Thyroid gland (tissue), 4 donors: Measurements from ENCODE around the gene MRPL22. TPM values are rescaled to one million over a fixed set of nuclear protein-coding genes. Genes with fewer than 3 reads are reported as not detected.
"Not testable (repeated sequence)": the region's sequence is repeated elsewhere in the genome, so short reads cannot be mapped to it uniquely, and the experiment has no call there.

Experiments
- DNase-seq, 2 donors: peaks; one replicate each; pipeline ENCODE4 v3.0.0-alpha.2; 2019
- H3K27ac ChIP-seq, 3 donors: fragments of 200-600 bp; sonication (generic); 1 replicate in 2 of 3; 2 replicates in 1 of 3; pipeline ENCODE4 v1.5.1; 2016 to 2019; ENCODE audit warnings: mild to moderate bottlenecking in 1 of 3, moderate library complexity in 1 of 3
- H3K27me3 ChIP-seq: fragments of 200-600 bp; sonication (generic); one replicate; pipeline ENCODE4 v1.5.1; 2019
- H3K36me3 ChIP-seq, 2 donors: fragments of 200-600 bp; sonication (generic); one replicate each; pipeline ENCODE4 v1.5.1; 2016 to 2019
- H3K4me1 ChIP-seq, 2 donors: fragments of 200-600 bp; sonication (generic); one replicate each; pipeline ENCODE4 v1.5.1; 2017 to 2019
- H3K4me3 ChIP-seq, 3 donors: fragments of 200-600 bp; sonication (generic); replicated peaks in 1 of 3; 1 replicate in 2 of 3; 2 replicates in 1 of 3; pipeline ENCODE4 v1.5.1; 2016; ENCODE audit warnings: mild to moderate bottlenecking in 1 of 3
- H3K9me3 ChIP-seq: fragments of 200-600 bp; sonication (generic); one replicate; pipeline ENCODE4 v1.5.1; 2017
- POLR2A ChIP-seq, 2 donors: fragments of 450-650 bp; IDR thresholded peaks; one replicate each; pipeline ENCODE4 v1.6.1; 2017; ENCODE audit warnings: antibody characterized with exemption in 2 of 2, mild to moderate bottlenecking in 2 of 2, moderate library complexity in 1 of 2
- WGBS, 2 donors: methylation state at CpG; one replicate each; pipeline ENCODE4 v1.1.5; 2017; 5-methylcytosine and 5-hydroxymethylcytosine counted together
- intact Hi-C: fragments of 100-400 bp; cut with DNase I; formaldehyde crosslinking; loops from one replicate; pipeline ENCODE4 v1.15.1; 2023
- total RNA-seq, 4 donors: library from RNA; depleted of rRNA; stranded (reverse); fragments of >200 nt; gene quantifications; one replicate each; pipeline ENCODE4 v1.2.3, GENCODE V29; 2016
- TF ChIP-seq, protein P1 (sequence below), 6 experiments: fragments of 200-600 bp in 3 of 6; fragments of 450-650 bp in 3 of 6; sonication (generic) in 3 of 6; IDR thresholded peaks; one replicate each; pipeline ENCODE4 v1.5.1; 2016 to 2019; ENCODE audit warnings: antibody characterized with exemption in 6 of 6, mild to moderate bottlenecking in 2 of 6, inconsistent platforms in 1 of 6, moderate library complexity in 1 of 6

Gene MRPL22
- total RNA-seq, 4 donors from 2014 or later = 9.2 to 31.8 (median 25.2) TPM

DNA sequence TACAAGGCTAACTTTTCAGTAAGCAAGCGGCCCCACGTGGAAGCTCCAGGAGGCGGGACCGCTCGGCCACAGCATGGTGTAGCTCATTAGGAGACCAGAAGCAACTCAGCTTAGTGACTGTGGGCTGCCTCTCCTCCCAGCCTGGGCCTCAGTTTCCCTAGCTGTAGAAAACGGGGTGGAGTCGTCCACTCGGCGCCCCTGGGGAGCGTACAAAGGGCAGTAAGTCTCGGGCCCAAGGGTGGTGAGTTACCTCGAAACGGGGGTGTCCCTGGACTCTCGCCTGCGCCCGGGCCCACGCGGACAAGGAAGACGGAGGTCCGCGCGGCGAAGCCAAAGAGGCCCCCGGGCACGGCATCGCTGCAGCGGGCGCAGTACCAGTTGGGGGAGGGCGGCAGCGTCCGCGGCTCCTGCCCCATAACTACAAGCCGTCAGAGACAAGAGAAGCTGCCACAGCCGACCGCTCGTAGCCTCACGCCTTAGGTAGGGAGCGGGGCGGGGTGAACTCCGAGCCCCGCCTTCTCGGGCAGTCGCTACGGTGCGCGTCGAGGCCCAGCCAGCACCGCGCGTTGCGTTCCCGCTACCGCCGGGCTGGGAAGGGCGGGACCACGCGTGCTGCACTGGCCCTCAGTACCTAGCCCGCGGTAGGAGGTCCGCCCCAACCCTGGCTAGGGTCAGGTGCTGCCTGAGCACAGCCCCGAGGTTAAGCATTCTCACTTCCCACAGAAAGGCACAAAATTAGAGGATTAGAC, 3.0 kb upstream of the MRPL22 start, which contains the start of gene GEMIN5:
Gene GEMIN5 (minus strand): TSS at position 494 of the 749 bp plus-strand sequence. CDS start 78 bp downstream, at position 416.
- peak within 1 kb of the TSS; percentile 19 to 75 (median 57) for H3K4me3 ChIP-seq
- no peaks in the 10 kb centered on the region for H3K27me3 ChIP-seq
- TF ChIP-seq, protein P1, sequence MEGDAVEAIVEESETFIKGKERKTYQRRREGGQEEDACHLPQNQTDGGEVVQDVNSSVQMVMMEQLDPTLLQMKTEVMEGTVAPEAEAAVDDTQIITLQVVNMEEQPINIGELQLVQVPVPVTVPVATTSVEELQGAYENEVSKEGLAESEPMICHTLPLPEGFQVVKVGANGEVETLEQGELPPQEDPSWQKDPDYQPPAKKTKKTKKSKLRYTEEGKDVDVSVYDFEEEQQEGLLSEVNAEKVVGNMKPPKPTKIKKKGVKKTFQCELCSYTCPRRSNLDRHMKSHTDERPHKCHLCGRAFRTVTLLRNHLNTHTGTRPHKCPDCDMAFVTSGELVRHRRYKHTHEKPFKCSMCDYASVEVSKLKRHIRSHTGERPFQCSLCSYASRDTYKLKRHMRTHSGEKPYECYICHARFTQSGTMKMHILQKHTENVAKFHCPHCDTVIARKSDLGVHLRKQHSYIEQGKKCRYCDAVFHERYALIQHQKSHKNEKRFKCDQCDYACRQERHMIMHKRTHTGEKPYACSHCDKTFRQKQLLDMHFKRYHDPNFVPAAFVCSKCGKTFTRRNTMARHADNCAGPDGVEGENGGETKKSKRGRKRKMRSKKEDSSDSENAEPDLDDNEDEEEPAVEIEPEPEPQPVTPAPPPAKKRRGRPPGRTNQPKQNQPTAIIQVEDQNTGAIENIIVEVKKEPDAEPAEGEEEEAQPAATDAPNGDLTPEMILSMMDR (IDR thresholded peaks at IDR 0.05) = peak in 1 of 6 experiments; percentile 22
- peak in 1 of 2 donors; percentile 67 for TF ChIP-seq POLR2A (IDR thresholded peaks at IDR 0.05)
- H3K27ac ChIP-seq = peak within 1 kb of the TSS; percentile 15 to 44 (median 32)
- intact Hi-C loops = no loop called here
- H3K4me1 ChIP-seq = peaks cover 19 to 28% of the 10 kb centered on the region in 2 donors
- no peaks in the 10 kb centered on the region for H3K9me3 ChIP-seq
- 0 to 1% methylated on average over 25 to 33 of the region's 61 CpGs for WGBS, 2 donors
- H3K36me3 ChIP-seq = peaks cover 0 to 3% of the 10 kb centered on the region in 2 donors
- peak; percentile 82 to 84 for DNase-seq

DNA sequence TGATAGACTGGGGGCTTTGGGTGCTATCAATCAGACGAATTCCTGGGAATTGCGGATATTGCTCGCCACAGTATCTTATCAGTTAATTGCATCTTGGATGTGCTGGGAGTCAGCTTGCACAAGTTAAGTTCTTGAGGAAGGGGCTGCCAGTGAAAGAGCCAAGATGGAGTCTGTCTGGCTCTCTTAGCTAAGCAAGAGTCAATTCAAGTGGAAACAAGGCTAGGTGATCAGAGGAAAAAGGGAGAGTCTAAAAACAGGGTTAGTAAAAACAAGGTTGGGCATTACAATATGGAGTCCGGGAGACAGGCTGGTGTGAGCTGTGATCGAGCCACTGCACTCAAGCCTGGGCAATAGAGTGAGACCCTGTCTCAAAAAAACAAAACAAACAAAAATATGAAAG, 1.5 kb upstream of the MRPL22 start:
- DNase-seq, H3K27me3 ChIP-seq, H3K36me3 ChIP-seq, H3K4me3 ChIP-seq, H3K9me3 ChIP-seq, intact Hi-C loops: not testable (repeated sequence)
- 55 to 63% methylated on average over 5 of the region's 5 CpGs for WGBS, 2 donors
- H3K4me1 ChIP-seq = peaks cover 19 to 28% of the 10 kb centered on the region in 2 donors
- peak overlapping the region in 1 of 3 donors; percentile 6 for H3K27ac ChIP-seq

DNA sequence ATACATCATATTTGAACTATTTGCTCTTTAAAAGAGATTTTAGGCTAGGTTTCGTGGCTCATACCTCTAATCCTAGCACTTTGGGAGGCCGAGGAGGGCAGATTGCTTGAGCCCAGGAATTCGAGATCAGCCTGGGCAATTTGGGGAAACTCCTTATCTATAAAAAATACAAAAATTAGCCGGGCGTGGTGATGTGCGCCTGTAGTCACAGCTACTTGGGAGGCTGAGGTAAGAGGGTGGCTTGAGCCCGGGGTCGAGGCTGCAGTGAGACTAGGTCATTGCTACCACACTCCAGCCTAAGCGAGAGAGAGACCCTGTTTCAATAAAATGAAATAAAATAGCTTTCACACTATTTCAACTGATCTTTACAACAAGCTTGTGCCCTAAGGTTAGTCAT, 500 bp upstream of the MRPL22 start:
- WGBS, 2 donors = 87% methylated on average over 9 of the region's 9 CpGs

DNA sequence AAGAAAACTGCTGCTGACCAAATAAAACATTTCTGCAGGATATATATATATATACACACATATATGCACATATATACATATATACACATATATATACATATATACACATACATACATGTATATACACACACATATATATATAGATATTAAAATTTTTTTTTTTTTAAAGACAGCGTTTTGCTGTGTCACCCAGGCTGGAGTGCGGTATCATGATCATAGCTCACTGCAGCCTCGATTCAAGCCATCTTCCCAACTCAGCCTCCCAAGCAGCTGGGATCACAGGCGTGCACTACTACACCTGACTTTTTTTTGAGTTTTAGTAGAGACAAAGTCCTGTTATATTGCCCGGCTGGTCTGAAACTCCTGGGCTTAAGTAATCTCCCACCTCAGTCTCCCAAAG, 2.7 kb downstream of the MRPL22 start:
- WGBS, 2 donors = 90 to 92% methylated on average over 5 of the region's 5 CpGs
- H3K27me3 ChIP-seq = no peaks in the 10 kb centered on the region
- H3K4me3 ChIP-seq = no peak overlapping the region
- no peaks in the 10 kb centered on the region for H3K36me3 ChIP-seq
- H3K27ac ChIP-seq = no peak overlapping the region
- no peaks in the 10 kb centered on the region for H3K9me3 ChIP-seq
- no peak for DNase-seq
- intact Hi-C loops = no loop called here
- H3K4me1 ChIP-seq = peaks cover 14 to 16% of the 10 kb centered on the region in 2 donors
- TF ChIP-seq POLR2A (IDR thresholded peaks at IDR 0.05) = no peak
- TF ChIP-seq, protein P1 (IDR thresholded peaks at IDR 0.05) = no peak

More for the DNA sequence above, 500 bp upstream of the MRPL22 start:
- no peak for TF ChIP-seq POLR2A (IDR thresholded peaks at IDR 0.05)
- TF ChIP-seq, protein P1 (IDR thresholded peaks at IDR 0.05) = no peak
- no peak for DNase-seq
- Histone ChIP-seq H3K4me1 (peaks cover 19 to 28% of the 10 kb centered on the region in 2 donors), H3K27me3 (no peaks in the 10 kb centered on the region), H3K27ac (peak overlapping the region; percentile 56 to 89 (median 72)), H3K4me3 (peak overlapping the region in 2 of 3 donors; percentile 22 to 54), H3K9me3 (no peaks in the 10 kb centered on the region), H3K36me3 (peaks cover 0 to under 1% of the 10 kb centered on the region in 2 donors)
- intact Hi-C loops = no loop called here

DNA sequence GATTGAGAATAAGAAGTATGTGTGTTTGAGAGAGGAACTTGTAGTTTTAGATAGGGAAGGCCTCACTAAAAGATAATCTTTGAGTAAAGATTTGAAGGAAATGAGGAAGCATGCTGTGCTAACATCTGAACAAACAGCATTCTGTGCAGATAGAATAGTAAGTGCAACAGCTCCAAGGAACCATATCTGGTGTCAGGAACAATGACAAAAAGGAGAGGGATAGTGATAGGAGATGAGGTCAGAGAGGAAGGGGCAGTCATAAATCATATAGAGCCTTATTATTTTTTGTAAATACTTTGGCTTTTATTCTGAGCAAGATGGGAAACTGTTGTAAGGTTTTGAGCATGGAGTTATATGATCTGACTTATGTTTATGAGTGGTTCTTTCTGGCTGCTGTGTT, 3.8 kb downstream of the MRPL22 start:
- Histone ChIP-seq H3K4me1 (peaks cover 11 to 16% of the 10 kb centered on the region in 2 donors), H3K9me3 (no peaks in the 10 kb centered on the region), H3K27ac (no peak overlapping the region), H3K27me3 (no peaks in the 10 kb centered on the region), H3K36me3 (no peaks in the 10 kb centered on the region), H3K4me3 (no peak overlapping the region)
- TF ChIP-seq, protein P1 (IDR thresholded peaks at IDR 0.05) = no peak
- TF ChIP-seq POLR2A (IDR thresholded peaks at IDR 0.05) = no peak
- intact Hi-C loops = no loop called here
- DNase-seq = no peak
